Liver (tissue), 9 donors: Measurements from ENCODE around the gene CD63. TPM values are rescaled to one million over a fixed set of nuclear protein-coding genes. Genes with fewer than 3 reads are reported as not detected.

Experiments used
- DNase-seq: peaks from one replicate; pipeline ENCODE4 v3.0.0-alpha.2; 2017; ENCODE audit warnings: low spot score
- H3K27ac ChIP-seq, 2 donors: one replicate each; pipeline ENCODE4 v1.7.0; 2013; ENCODE audit warnings: inconsistent platforms in 2 of 2, low read length in 2 of 2, control low read depth in 1 of 2, low read depth in 1 of 2, mild to moderate bottlenecking in 1 of 2
- H3K27me3 ChIP-seq, 4 donors: one replicate each; pipeline versions ENCODE4 v1.6.1 to v1.7.0; 2013; ENCODE audit warnings: low read length in 3 of 4, inconsistent platforms in 1 of 4, mild to moderate bottlenecking in 1 of 4, moderate library complexity in 1 of 4; ENCODE audit not compliant: control insufficient read depth in 4 of 4, insufficient read depth in 4 of 4
- H3K36me3 ChIP-seq, 4 donors: one replicate each; pipeline versions ENCODE4 v1.6.1 to v1.7.0; 2013; ENCODE audit warnings: low read length in 3 of 4, mild to moderate bottlenecking in 3 of 4, low read depth in 1 of 4, moderate library complexity in 1 of 4; ENCODE audit not compliant: control insufficient read depth in 4 of 4, insufficient read depth in 3 of 4
- H3K4me1 ChIP-seq, 4 donors: one replicate each; pipeline versions ENCODE4 v1.6.1 to v1.7.0; 2013; ENCODE audit warnings: low read length in 3 of 4, mild to moderate bottlenecking in 3 of 4, moderate library complexity in 1 of 4; ENCODE audit not compliant: control insufficient read depth in 4 of 4, insufficient read depth in 4 of 4
- H3K4me3 ChIP-seq, 3 donors: one replicate each; pipeline versions ENCODE4 v1.6.1 to v1.7.0; 2013; ENCODE audit warnings: low read length in 3 of 3, control low read depth in 1 of 3, low read depth in 1 of 3, mild to moderate bottlenecking in 1 of 3
- H3K9ac ChIP-seq, 2 donors: one replicate each; pipeline ENCODE4 v1.7.0; 2013; ENCODE audit warnings: low read length in 2 of 2, mild to moderate bottlenecking in 2 of 2, moderate library complexity in 2 of 2, control low read depth in 1 of 2, low read depth in 1 of 2
- H3K9me3 ChIP-seq, 4 donors: one replicate each; pipeline versions ENCODE4 v1.6.1 to v1.7.0; 2013; ENCODE audit warnings: low read length in 3 of 4; ENCODE audit not compliant: control insufficient read depth in 4 of 4
- ATF3 ChIP-seq: IDR thresholded peaks from 2 replicates; pipeline ENCODE4 v1.6.1; 2016; ENCODE audit warnings: antibody characterized with exemption
- CTCF ChIP-seq: fragments of 150-350 bp; IDR thresholded peaks from 2 replicates; pipeline ENCODE4 v1.5.1; 2017; ENCODE audit warnings: improper control_type of control experiment, low read depth, low read length; ENCODE audit not compliant: missing input control
- FOXA1 ChIP-seq: IDR thresholded peaks from 2 replicates; pipeline ENCODE4 v1.6.1; 2016; ENCODE audit warnings: antibody characterized with exemption
- FOXA2 ChIP-seq: IDR thresholded peaks from 2 replicates; pipeline ENCODE4 v1.6.1; 2016; ENCODE audit warnings: antibody characterized with exemption
- GABPA ChIP-seq, 2 donors: IDR thresholded peaks in 1 of 2; conservative IDR thresholded peaks in 1 of 2; 2 replicates each; pipeline ENCODE4 v1.6.1; 2016; ENCODE audit warnings: antibody characterized with exemption in 2 of 2, mild to moderate bottlenecking in 1 of 2, moderate library complexity in 1 of 2
- HNF4A ChIP-seq, 2 donors: conservative IDR thresholded peaks; 2 replicates each; pipeline ENCODE4 v1.6.1; 2016; ENCODE audit warnings: antibody characterized with exemption in 2 of 2, mild to moderate bottlenecking in 2 of 2
- HNF4G ChIP-seq: IDR thresholded peaks from 2 replicates; pipeline ENCODE4 v1.6.1; 2016; ENCODE audit warnings: antibody characterized with exemption
- JUND ChIP-seq, 2 donors: IDR thresholded peaks; 2 replicates each; pipeline ENCODE4 v1.6.1; 2016; ENCODE audit warnings: antibody characterized with exemption in 2 of 2
- MAX ChIP-seq: IDR thresholded peaks from 2 replicates; pipeline ENCODE4 v1.6.1; 2016; ENCODE audit warnings: antibody characterized with exemption
- NR2F2 ChIP-seq: IDR thresholded peaks from 2 replicates; pipeline ENCODE4 v1.6.1; 2016; ENCODE audit warnings: antibody characterized with exemption
- RAD21 ChIP-seq, 2 donors: IDR thresholded peaks; 2 replicates each; pipeline ENCODE4 v1.6.1; 2016; ENCODE audit warnings: antibody characterized with exemption in 2 of 2, mild to moderate bottlenecking in 2 of 2
- REST ChIP-seq: IDR thresholded peaks from 2 replicates; pipeline ENCODE4 v1.6.1; 2016; ENCODE audit warnings: antibody characterized with exemption, mild to moderate bottlenecking
- RXRA ChIP-seq, 2 donors: IDR thresholded peaks; 2 replicates each; pipeline ENCODE4 v1.6.1; 2017 to 2018; ENCODE audit warnings: antibody characterized with exemption in 2 of 2, mild to moderate bottlenecking in 1 of 2
- SP1 ChIP-seq: IDR thresholded peaks from 2 replicates; pipeline ENCODE4 v1.6.1; 2018; ENCODE audit warnings: antibody characterized with exemption, mild to moderate bottlenecking
- TAF1 ChIP-seq: conservative IDR thresholded peaks from 2 replicates; pipeline ENCODE4 v1.6.1; 2016; ENCODE audit warnings: antibody characterized with exemption, mild to moderate bottlenecking
- YY1 ChIP-seq: IDR thresholded peaks from 2 replicates; pipeline ENCODE4 v1.6.1; 2016; ENCODE audit warnings: antibody characterized with exemption, mild to moderate bottlenecking
- ZBTB33 ChIP-seq: IDR thresholded peaks from 2 replicates; pipeline ENCODE4 v1.6.1; 2016; ENCODE audit warnings: antibody characterized with exemption
- WGBS: extraction: QIAGEN DNeasy Blood & Tissue Kit; methylation state at CpG from one replicate; pipeline ENCODE4 v1.1.7; 2013; 5-methylcytosine and 5-hydroxymethylcytosine counted together
- polyA plus RNA-seq, 2 donors: library from polyadenylated mRNA; stranded (reverse) in 1 of 2; unstranded in 1 of 2; fragments of 200-250 nt in 1 of 2; fragments of >200 nt in 1 of 2; fragmentation: Nextera tagmentation in 1 of 2; extraction: Ambion mirVana in 1 of 2; gene quantifications; one replicate each; pipeline versions ENCODE4 v1.2.1 to v1.2.3, GENCODE V29; 2013 to 2015
- total RNA-seq, 2 donors: library from RNA; depleted of rRNA; stranded (reverse); fragments of >200 nt; gene quantifications; one replicate each; pipeline ENCODE4 v1.2.3, GENCODE V29; 2014
- donor health status: healthy.
- donor health status: healthy.
- donor health status: healthy.
- donor health status: healthy.
- donor health status: healthy.

CD63 gene
- total and polyA plus RNA-seq, 4 donors, result 185 to 373 (median 338) TPM

GRCh38 chr12:55718624-55719275 is 10.1 kb downstream of the CD63 start:
- TF ChIP-seq HNF4G (no peak), JUND (IDR thresholded peaks at IDR 0.05) (no peak), RAD21 (IDR thresholded peaks at IDR 0.05) (no peak), ZBTB33 (no peak), RXRA (IDR thresholded peaks at IDR 0.05) (no peak), CTCF (no peak), TAF1 (no peak), YY1 (no peak), REST (no peak), FOXA2 (no peak), GABPA (IDR thresholded peaks at IDR 0.05 in 1 of 2, conservative IDR thresholded peaks at IDR 0.05 in 1 of 2) (no peak), NR2F2 (no peak), MAX (no peak), SP1 (no peak), HNF4A (conservative IDR thresholded peaks at IDR 0.05) (no peak), FOXA1 (no peak), ATF3 (no peak)
- WGBS, result 93% methylated on average over 4 of the region's 4 CpGs
- no peaks in the 10 kb centered on the region for H3K9me3 ChIP-seq
- no peak for DNase-seq
- H3K27ac ChIP-seq, result peak overlapping the region in 1 of 2 donors; percentile 11
- H3K36me3 ChIP-seq, result no peaks in the 10 kb centered on the region
- no peaks in the 10 kb centered on the region for H3K27me3 ChIP-seq
- H3K4me1 ChIP-seq, result peaks cover 19 to 68% (median 56%) of the 10 kb centered on the region in 4 donors
- H3K4me3 ChIP-seq, result no peak overlapping the region
- H3K9ac ChIP-seq, result no peak overlapping the region
